ENCODE data around the gene CCDC192.
"Not testable (repeated sequence)": the region's sequence is repeated elsewhere in the genome, so short reads cannot be mapped to it uniquely, and the experiment has no call there.

The CCDC192 gene

DNA sequence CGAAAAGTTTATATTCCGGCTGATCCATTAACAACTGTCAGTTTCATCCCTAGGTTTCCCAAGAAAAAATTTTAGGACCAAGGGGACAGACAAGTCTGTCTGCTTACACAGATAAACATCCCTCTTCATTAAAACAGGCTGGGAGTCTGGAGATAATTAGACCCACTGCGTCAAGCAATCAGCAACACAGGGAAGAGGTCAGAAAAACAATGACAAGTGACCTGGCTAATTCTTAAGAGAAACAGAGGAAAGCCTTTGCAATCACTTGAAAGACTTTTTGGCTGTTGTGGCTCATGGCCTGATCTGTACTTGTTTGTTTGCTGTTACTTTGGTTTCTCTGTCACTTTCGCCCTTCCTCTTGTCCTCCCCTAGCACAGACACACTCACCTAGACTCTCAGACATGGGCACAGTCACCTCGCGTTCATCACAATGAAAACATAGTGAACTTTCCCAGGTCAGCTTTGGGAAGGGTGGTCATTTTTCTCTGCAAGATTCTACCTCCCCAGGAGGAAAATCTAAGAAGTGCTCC, 2.9 kb upstream of the CCDC192 start:
- Histone ChIP-seq H3K36me3 (ENCODE audit: control insufficient read depth, insufficient read depth, low read length, severe bottlenecking) (no peaks in the 10 kb centered on the region), H3K4me1 (ENCODE audit: control insufficient read depth, insufficient read depth, low read length) (peaks cover 22% of the 10 kb centered on the region), H3K9ac (ENCODE audit: low read length) (no peak overlapping the region), H3K27me3 (replicated peaks; ENCODE audit: control insufficient read depth, insufficient read depth, low read length) (no peaks in the 10 kb centered on the region), H3K4me3 (ENCODE audit: low read length) (no peak overlapping the region), H3K9me3 (ENCODE audit: control insufficient read depth, low read length) (no peaks in the 10 kb centered on the region)
- DNase-seq (ENCODE audit: low read depth), result no peak

DNA sequence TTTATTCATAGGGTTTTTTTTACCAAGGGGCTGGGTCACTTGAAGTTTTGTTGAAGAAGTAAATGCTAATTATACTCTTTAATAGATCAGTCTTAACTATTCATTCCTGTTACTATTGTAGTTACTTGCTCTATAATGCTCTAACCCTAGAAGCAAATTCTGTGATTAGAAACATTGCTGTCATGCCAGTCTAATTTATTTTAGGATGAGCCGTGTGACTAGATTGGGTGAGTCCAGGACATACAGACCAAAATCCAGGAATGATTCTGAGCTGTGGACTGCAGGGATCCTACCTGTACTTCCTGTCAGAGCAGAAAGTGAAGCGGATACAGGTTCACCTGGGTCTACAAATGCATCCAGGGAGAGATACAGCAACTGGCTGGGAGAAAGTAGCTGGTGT, 757 bp upstream of the CCDC192 start:
- no peaks in the 10 kb centered on the region for H3K36me3 ChIP-seq (ENCODE audit: control insufficient read depth, insufficient read depth, low read length, severe bottlenecking)

DNA sequence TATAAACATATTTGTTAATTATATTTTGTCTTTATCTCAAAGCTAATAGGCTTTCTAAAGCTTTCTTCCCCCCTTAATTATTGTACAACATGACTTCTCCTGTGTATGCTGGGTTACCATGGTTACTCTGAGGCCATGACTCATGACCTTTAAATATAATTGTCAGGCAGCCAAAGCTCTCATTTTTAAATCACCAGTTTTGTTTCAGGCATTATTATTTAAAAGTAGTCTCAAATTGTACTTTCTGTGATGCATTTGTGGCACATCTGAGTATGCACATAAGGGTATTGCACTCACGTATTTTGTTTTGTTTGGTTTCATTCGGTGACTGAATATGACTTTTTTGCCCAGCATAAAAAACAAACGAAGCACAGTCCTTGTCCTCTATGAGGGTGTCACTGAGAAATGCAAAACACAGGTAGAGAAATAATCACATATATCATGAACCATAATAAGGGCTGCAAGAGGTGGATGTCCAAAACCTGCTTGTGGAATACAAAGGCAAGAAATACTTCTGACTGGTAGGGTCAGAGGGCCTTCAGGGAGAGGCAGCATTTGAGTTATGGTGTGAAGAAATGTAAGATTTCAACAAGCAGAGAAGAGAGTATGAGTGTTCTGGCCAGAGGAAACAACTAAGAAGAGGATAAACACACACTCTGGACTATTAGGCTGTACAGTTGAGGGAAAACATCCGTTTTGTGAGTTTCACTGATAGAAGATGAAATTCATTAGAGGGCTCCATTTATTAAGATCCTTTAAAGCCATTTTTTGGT, 2.1 kb downstream of the CCDC192 start:
- Histone ChIP-seq H3K9ac (ENCODE audit: low read length) (peak overlapping the region; percentile 67), H3K4me3 (ENCODE audit: low read length) (peak overlapping the region; percentile 39), H3K36me3 (ENCODE audit: control insufficient read depth, insufficient read depth, low read length, severe bottlenecking) (no peaks in the 10 kb centered on the region), H3K27me3 (replicated peaks; ENCODE audit: control insufficient read depth, insufficient read depth, low read length) (no peaks in the 10 kb centered on the region), H3K4me1 (ENCODE audit: control insufficient read depth, insufficient read depth, low read length) (peaks cover 36% of the 10 kb centered on the region), H3K9me3 (ENCODE audit: control insufficient read depth, low read length) (no peaks in the 10 kb centered on the region)
- peak; percentile 75 for DNase-seq (ENCODE audit: low read depth)

More for the DNA sequence above, 757 bp upstream of the CCDC192 start:
- peaks cover 33% of the 10 kb centered on the region for H3K4me1 ChIP-seq (ENCODE audit: control insufficient read depth, insufficient read depth, low read length)
- H3K4me3 ChIP-seq (ENCODE audit: low read length), result no peak overlapping the region
- no peaks in the 10 kb centered on the region for H3K27me3 ChIP-seq (replicated peaks; ENCODE audit: control insufficient read depth, insufficient read depth, low read length)
- H3K9me3 ChIP-seq (ENCODE audit: control insufficient read depth, low read length), result no peaks in the 10 kb centered on the region
- no peak for DNase-seq (ENCODE audit: low read depth)
- no peak overlapping the region for H3K9ac ChIP-seq (ENCODE audit: low read length)

DNA sequence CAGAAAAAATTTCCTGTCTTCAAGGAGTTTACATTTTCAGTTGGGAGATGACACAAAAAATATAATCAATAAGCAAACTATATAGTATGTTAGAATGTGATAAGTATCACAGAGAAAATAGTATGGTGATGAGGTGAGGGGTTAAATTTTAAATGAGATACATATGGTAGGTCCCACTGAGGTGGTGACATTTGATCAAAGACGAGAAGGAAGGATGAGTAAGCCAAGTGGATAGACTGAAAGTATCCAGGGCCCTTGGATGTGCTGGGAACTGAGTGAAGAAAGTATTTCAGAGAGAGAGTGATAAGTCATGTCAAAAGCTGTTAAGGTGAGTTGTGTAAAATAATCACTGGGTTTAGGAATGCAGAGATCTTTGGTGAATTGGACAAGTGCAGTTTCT, 3.5 kb downstream of the CCDC192 start:
- Histone ChIP-seq H3K4me3 (ENCODE audit: low read length) (peak overlapping the region; percentile 46), H3K27me3 (replicated peaks; ENCODE audit: control insufficient read depth, insufficient read depth, low read length) (no peaks in the 10 kb centered on the region), H3K9ac (ENCODE audit: low read length) (peak overlapping the region; percentile 76), H3K9me3 (ENCODE audit: control insufficient read depth, low read length) (no peaks in the 10 kb centered on the region), H3K4me1 (ENCODE audit: control insufficient read depth, insufficient read depth, low read length) (peaks cover 36% of the 10 kb centered on the region), H3K36me3 (ENCODE audit: control insufficient read depth, insufficient read depth, low read length, severe bottlenecking) (no peaks in the 10 kb centered on the region)
- no peak for DNase-seq (ENCODE audit: low read depth)

DNA sequence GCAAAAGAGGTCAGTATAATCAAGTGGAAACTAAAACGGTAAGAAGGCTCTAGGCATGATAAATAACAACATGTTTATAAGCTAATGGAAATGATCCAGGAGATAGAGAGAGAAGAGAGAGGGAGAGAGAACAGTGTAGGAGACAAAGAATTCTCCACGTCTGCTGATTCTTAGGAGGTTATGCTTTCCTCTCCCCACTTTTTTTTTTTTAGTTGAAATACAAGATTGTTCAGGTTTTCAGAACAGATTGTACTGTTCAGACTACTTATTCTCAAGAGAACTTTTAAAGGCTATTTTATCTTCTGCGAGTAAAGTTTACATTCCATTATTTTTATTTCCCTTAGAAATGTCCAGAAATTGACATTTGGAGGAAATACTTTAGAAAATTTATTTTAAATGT, 4.0 kb downstream of the CCDC192 start:
- Histone ChIP-seq H3K4me1 (ENCODE audit: control insufficient read depth, insufficient read depth, low read length) (peaks cover 36% of the 10 kb centered on the region), H3K36me3 (ENCODE audit: control insufficient read depth, insufficient read depth, low read length, severe bottlenecking) (no peaks in the 10 kb centered on the region), H3K9ac (ENCODE audit: low read length) (peak overlapping the region; percentile 76), H3K9me3 (ENCODE audit: control insufficient read depth, low read length) (no peaks in the 10 kb centered on the region), H3K4me3 (ENCODE audit: low read length) (peak overlapping the region; percentile 46), H3K27me3 (replicated peaks; ENCODE audit: control insufficient read depth, insufficient read depth, low read length) (no peaks in the 10 kb centered on the region)
- no peak for DNase-seq (ENCODE audit: low read depth)

DNA sequence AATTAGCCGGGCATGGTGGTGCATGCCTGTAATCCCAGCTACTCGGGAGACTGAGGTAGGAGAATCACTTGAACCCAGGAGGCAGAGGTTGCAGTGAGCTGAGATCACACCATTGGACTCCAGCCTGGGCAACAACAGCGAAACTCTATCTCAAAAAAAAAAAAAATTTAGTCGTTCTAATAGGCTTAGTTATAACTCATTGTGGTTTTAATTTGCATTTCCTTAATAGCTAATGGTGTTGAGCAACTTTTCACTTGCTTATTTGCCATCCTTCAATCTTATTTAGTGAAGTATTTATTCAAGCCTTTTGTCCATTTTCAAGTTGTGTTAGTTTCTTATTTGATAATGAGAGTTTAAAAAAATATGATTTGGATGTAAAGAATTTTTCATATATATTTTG, 9.9 kb downstream of the CCDC192 start:
- not testable (repeated sequence) for H3K9me3 ChIP-seq (ENCODE audit: control insufficient read depth, low read length); DNase-seq (ENCODE audit: low read depth); H3K36me3 ChIP-seq (ENCODE audit: control insufficient read depth, insufficient read depth, low read length, severe bottlenecking); H3K9ac ChIP-seq (ENCODE audit: low read length); H3K4me1 ChIP-seq (ENCODE audit: control insufficient read depth, insufficient read depth, low read length); H3K27me3 ChIP-seq (replicated peaks; ENCODE audit: control insufficient read depth, insufficient read depth, low read length); H3K4me3 ChIP-seq (ENCODE audit: low read length)

DNA sequence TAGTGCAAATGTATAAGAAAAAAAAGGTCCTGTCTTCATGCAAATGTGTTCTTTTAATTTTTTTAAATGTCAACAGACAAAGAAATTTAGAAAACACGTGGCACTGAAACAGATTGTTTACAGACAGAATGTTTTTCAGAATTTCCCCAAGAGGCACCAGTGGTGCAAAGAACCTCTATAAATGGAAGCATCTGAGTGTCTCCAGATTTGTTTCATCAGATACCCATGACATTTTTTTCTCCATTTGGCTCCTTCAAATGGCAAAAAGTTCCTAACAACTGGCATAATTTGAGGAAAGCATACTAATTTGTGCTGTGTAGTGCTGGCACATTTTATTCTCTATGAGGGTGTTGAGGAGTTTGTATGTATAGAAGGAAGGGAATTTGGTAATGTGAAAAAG, 15.0 kb downstream of the CCDC192 start:
- no peak for DNase-seq (ENCODE audit: low read depth)
- H3K4me3 ChIP-seq (ENCODE audit: low read length), result no peak overlapping the region
- peak overlapping the region; percentile 38 for H3K9ac ChIP-seq (ENCODE audit: low read length)
- no peaks in the 10 kb centered on the region for H3K36me3 ChIP-seq (ENCODE audit: control insufficient read depth, insufficient read depth, low read length, severe bottlenecking)
- H3K9me3 ChIP-seq (ENCODE audit: control insufficient read depth, low read length), result peaks cover 11% of the 10 kb centered on the region
- peaks cover 11% of the 10 kb centered on the region for H3K4me1 ChIP-seq (ENCODE audit: control insufficient read depth, insufficient read depth, low read length)
- no peaks in the 10 kb centered on the region for H3K27me3 ChIP-seq (replicated peaks; ENCODE audit: control insufficient read depth, insufficient read depth, low read length)

DNA sequence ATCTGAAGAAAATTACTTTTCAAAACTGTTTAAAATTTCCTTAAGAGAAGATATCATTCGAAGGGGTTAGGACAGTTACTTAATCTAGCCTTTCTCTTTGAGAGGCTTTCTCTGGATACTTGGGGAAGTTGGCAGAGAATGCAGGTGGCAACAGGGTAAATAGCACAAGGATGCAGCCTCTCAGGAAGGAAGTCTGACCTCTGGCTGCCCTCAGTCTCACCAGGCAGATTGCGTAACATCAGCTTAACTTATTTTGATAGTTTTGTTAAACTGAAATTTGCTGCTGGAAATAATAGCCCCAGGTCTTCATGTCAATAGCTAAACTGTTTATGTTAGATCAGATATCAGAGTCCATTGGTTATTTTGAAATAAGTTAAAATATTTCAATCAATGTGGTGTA, 20.4 kb downstream of the CCDC192 start:
- peak; percentile 83 for DNase-seq (ENCODE audit: low read depth)

DNA sequence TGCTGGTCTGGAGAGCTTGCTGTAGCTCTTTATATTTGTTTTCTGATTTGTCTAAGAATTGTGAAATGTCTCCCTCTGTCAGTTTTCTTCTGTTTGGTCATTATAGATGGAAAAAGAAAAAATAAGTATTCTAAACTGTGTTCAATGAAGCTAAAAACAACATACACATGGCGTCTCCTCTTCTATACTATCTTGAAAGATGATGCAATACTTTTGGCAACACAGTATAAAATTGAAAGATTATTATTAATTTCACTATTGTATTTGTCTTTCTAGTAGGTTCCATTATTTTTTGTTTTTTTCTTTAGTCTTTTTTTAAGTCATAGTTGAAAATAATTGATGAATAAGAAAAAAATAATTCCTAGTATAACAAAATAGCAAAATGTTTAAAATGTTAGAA, 22.5 kb downstream of the CCDC192 start:
- Histone ChIP-seq H3K36me3 (ENCODE audit: control insufficient read depth, insufficient read depth, low read length, severe bottlenecking) (no peaks in the 10 kb centered on the region), H3K4me1 (ENCODE audit: control insufficient read depth, insufficient read depth, low read length) (peaks cover 8% of the 10 kb centered on the region), H3K9me3 (ENCODE audit: control insufficient read depth, low read length) (peaks cover 3% of the 10 kb centered on the region), H3K4me3 (ENCODE audit: low read length) (no peak overlapping the region), H3K27me3 (replicated peaks; ENCODE audit: control insufficient read depth, insufficient read depth, low read length) (no peaks in the 10 kb centered on the region), H3K9ac (ENCODE audit: low read length) (no peak overlapping the region)
- no peak for DNase-seq (ENCODE audit: low read depth)

More for the DNA sequence above, 20.4 kb downstream of the CCDC192 start:
- H3K4me1 ChIP-seq (ENCODE audit: control insufficient read depth, insufficient read depth, low read length), result peaks cover 8% of the 10 kb centered on the region
- H3K9ac ChIP-seq (ENCODE audit: low read length), result no peak overlapping the region
- H3K36me3 ChIP-seq (ENCODE audit: control insufficient read depth, insufficient read depth, low read length, severe bottlenecking), result no peaks in the 10 kb centered on the region
- peaks cover 6% of the 10 kb centered on the region for H3K9me3 ChIP-seq (ENCODE audit: control insufficient read depth, low read length)
- H3K4me3 ChIP-seq (ENCODE audit: low read length), result no peak overlapping the region
- no peaks in the 10 kb centered on the region for H3K27me3 ChIP-seq (replicated peaks; ENCODE audit: control insufficient read depth, insufficient read depth, low read length)

DNA sequence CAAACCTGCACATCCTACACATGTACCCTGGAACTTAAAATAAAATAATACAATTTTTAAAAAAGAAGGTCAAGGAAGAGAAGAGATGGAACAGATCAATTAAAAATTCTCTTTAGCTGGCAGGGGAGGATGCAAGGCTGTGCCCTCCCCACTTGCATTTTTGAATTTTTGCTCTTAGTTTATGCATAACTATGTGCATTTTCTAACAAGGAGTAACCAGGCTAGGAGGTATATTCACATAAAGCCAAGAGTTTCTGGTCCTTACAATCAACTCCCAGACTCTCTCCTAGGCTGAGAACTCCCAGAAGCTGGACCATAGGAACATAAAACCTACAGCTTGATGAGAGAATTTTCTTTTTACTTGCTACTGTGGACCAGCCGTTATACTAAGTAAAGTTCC, 29.8 kb downstream of the CCDC192 start:
- Histone ChIP-seq H3K9ac (ENCODE audit: low read length) (no peak overlapping the region), H3K4me3 (ENCODE audit: low read length) (no peak overlapping the region), H3K9me3 (ENCODE audit: control insufficient read depth, low read length) (peaks cover 10% of the 10 kb centered on the region), H3K27me3 (replicated peaks; ENCODE audit: control insufficient read depth, insufficient read depth, low read length) (no peaks in the 10 kb centered on the region), H3K36me3 (ENCODE audit: control insufficient read depth, insufficient read depth, low read length, severe bottlenecking) (no peaks in the 10 kb centered on the region), H3K4me1 (ENCODE audit: control insufficient read depth, insufficient read depth, low read length) (no peaks in the 10 kb centered on the region)
- DNase-seq (ENCODE audit: low read depth), result no peak

DNA sequence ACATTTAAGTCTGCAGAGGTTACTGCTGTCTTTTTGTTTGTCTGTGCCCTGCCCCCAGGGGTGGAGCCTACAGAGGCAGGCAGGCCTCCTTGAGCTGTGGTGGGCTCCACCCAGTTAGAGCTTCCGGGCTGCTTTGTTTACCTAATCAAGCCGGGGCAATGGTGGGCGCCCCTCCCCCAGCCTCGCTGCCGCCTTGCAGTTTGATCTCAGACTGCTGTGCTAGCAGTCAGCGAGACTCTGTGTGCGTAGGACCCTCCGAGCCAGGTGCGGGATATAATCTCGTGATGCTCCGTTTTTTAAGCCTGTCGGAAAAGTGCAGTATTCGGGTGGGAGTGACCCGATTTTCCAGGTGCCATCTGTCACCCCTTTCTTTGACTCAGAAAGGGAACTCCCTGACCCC, 36.2 kb downstream of the CCDC192 start:
- not testable (repeated sequence) for H3K27me3 ChIP-seq (replicated peaks; ENCODE audit: control insufficient read depth, insufficient read depth, low read length); H3K4me3 ChIP-seq (ENCODE audit: low read length); H3K9me3 ChIP-seq (ENCODE audit: control insufficient read depth, low read length); H3K4me1 ChIP-seq (ENCODE audit: control insufficient read depth, insufficient read depth, low read length); H3K36me3 ChIP-seq (ENCODE audit: control insufficient read depth, insufficient read depth, low read length, severe bottlenecking); H3K9ac ChIP-seq (ENCODE audit: low read length); DNase-seq (ENCODE audit: low read depth)

All from adipocyte (in vitro differentiated cells).